ENCODE data around the gene RHBG.

- TF ChIP-seq CTCF (IDR thresholded peaks at IDR 0.05) (no peak), POLR2A (IDR thresholded peaks at IDR 0.05) (no peak), POLR2AphosphoS5 (IDR thresholded peaks at IDR 0.05) (no peak)
Observed at GRCh38 chr1:156424806-156425432, 55.9 kb downstream of the RHBG start.

Measured in prostate gland (tissue), 2 donors.